NCI-H524 treated with DMSO at 0.1 percent for 48 hours (cell line): ENCODE results near the gene CAPRIN2.
A peak's percentile ranks its signal among the peaks of the same experiment; 100 is the strongest.

Source experiments
- DNase-seq: peaks from one replicate; lab custom pipeline; 2025; lab: John Stamatoyannopoulos, UW

The CAPRIN2 gene

DNA sequence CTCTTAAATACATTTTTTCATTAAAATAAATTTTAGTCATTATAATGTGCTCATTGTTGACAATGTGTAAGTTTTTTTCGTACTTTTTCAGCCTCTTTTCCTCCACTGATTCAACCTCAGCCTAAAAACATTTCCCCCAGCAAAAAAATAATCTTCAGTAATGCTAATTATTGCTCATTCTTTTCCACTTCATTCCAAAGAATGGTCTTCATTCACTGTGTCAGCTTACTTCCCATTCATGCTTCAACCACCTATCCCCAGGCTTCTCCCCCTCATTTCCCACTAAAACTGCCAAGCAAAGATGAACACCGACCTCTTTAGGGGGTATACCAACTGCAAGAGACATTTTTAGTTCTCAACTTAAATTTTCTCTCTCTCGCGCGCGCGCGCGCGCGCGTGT lies 56.4 kb downstream of the CAPRIN2 start:
- DNase-seq, result no peak

GRCh38 chr12:30696943-30697342 lies 57.8 kb downstream of the CAPRIN2 start:
- DNase-seq, result no peak

DNA sequence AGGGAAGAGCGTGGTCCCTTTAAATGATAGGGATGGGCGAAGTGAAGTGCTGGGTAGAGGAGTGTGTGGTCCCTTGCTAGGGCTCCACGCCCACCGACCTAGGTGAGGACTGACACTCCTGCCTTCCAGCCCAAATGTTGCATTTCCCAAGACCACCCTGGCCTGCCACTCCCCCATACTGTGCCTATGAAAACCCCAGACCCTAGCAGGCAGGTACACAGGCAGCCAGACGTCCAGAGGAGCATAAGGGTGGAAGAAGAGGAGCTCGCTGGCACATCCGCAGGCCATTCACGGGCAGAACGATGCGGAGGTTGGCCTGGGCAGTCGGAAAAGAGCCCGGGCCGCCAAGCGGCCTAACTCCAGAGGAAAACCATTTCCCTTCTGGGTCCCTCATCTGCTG lies 58.3 kb downstream of the CAPRIN2 start:
- DNase-seq, result no peak

DNA sequence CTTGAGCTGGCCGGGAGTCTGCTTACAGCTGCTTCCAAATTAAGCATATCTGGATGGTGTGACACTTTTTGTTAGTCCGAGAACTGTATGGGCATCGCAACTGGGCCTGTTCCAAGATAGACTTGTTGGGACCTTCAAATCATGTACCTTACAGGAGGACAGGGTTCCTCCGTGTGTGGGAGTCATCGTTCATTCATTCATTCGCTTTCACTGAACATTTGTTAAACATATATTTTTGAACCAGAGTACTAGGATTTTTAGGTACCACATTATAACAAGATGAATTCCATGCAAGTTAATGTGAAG lies 58.7 kb downstream of the CAPRIN2 start:
- DNase-seq, result no peak

GRCh38 chr12:30695199-30696102 lies 59.3 kb downstream of the CAPRIN2 start, which contains the start of gene IPO8:
IPO8 (minus strand) TSS chr12:30695869; CDS start chr12:30695647, 222 bp downstream.
- peak; percentile 83 for DNase-seq

DNA sequence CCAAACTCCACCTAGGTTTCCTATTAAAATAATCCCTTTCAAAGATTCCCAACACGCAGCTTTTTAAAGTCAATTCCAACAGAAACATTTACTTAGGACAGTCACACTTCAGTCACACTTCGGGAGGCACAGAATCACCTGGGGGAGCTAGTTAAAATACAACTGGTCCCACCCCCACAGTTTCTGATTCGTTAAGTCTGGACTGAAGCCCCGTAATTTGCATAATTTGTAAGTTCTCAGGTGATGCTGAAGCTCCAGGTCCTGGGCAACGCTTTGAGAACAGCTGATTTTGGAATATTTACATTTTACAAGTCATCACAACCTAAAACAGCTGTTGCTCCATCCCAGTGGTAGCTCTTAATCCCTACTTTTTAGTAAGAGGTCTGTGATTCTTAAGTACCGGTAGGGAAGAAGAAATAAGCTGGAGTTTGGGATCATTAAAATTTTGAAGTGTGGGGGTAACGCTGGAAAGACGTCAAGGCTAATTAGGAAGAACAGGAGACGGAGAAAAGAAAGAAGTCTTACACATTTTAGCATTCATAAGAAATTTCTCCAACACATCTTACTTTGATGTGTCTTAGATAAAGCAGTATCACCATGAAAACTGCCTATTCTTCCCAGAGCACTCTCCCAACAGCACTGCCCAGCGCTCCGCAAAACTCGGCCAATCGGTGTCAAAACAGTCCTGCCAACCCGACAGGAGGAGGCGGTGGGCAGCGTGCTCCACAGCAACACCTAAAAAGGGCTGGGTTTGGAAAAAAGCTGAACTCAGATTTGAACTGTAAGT lies 60.1 kb downstream of the CAPRIN2 start:
- DNase-seq, result peak; percentile 74

- DNase-seq, result no peak
Measured at GRCh38 chr12:30692470-30692869, 62.3 kb downstream of the CAPRIN2 start.

DNA sequence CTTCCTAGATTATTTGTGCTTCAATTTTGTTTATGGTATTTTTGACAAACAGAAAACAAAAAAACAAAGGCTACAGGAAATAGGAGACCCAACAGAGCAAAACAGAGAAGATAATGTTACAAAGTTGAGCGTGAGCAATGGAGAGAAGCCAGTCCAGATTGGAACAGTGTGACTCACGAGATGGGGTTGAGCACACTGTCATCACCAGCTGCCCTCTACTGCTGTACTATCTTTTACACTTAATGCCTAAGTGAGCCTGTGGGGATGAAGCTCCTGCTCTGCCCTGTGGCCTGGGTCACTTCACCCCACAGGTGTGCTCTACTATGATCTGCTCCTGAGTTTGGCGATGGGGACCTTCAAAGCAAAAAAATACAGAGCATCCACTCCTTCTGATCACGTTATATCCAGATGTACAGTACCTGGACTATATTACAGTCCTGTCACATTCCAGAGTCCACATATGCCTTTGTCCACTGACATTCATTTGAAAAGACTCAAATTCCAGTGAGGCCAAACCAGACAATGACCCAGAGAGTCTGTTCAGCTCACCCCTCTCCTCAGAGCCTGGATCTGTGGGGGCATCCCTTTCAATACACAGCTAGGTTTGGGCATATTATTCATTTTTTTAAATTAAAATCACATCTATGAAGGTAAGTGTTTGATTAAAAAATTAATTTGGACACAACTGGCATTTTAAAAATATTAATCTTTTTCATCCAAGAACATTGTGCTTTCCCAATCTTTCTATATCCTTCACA lies 63.5 kb downstream of the CAPRIN2 start:
- peak; percentile 13 for DNase-seq

DNA sequence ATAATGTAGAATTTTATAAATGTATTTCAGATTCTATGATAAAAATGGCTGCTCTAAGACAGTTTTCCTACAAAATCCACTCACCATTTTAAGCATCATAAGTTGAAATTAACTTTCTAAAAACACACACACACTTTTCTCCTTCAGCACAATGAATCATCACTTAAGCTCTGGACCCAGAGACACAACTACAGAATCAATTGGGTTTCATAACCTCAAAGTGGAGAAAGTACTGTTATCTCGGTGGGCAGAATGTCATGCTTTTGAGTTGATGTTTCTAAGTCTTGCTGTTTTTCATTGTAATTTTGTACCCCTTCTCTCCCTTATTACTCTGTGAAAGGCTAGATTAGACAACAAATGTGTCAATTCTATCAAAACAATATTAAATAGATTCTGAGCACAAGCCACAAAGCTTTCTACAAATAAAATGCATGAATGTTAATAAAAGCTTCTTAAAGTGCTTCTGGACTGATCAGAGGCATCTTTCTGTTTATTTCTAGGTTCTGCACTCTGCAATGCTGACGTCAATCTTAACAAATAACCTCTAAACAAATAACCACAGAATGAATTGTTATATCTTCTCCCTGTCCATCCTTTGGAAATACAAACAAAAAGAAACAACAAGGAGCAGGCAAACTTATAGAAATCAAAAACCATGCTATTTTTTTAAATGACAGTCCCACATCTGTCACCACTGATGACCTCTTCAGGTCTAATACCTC lies 67.3 kb downstream of the CAPRIN2 start:
- DNase-seq, result no peak

- no peak for DNase-seq
Measured at GRCh38 chr12:30679241-30679640, 75.5 kb downstream of the CAPRIN2 start.

DNA sequence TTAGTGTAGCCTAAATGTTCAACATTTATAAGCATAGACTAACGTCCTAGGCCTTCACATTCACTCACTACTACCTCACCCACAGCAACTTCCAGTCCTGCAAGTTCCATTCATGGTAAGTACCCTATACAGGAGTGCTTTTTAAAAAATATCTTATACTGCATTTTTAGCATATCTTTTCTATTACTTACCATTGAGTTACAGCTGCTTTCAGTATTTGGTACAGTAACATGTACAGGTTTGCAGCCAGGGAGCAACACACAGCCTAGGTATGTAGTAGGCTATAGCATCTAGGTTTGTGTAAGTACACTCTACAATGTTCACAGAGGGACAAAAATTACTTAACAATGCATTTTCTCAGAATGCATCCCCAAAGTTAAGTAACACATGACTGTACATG lies 76.5 kb downstream of the CAPRIN2 start:
- no peak for DNase-seq

DNA sequence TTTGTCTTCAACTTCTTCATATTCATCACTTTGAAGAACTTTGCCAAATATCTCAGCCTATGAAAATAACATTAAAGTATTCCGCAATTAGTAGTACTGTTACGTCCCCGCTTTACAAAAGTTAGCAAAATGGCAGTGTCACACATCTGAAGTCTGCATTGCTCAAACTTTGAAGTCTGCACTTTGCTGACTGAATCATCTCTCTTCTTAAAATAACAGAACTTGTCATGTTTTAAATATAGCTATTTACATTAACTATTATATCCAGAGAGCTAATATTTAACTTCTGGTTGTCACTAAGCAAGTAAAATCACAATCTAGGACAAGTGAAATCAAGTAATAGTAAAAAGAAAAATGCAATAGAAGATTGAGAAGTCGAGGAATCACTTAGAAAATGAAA lies 93.5 kb downstream of the CAPRIN2 start:
- no peak for DNase-seq
